IPS-11a (cell line): ENCODE measurements around the gene ZNF830.
"Not testable (repeated sequence)": the region's sequence is repeated elsewhere in the genome, so short reads cannot be mapped to it uniquely, and the experiment has no call there.

ENCODE experiments used
- H3K4me3 ChIP-seq: one replicate; pipeline ENCODE4 v1.5.1; 2013; ENCODE audit warnings: low read depth, low read length, control low read depth

ZNF830 gene

DNA sequence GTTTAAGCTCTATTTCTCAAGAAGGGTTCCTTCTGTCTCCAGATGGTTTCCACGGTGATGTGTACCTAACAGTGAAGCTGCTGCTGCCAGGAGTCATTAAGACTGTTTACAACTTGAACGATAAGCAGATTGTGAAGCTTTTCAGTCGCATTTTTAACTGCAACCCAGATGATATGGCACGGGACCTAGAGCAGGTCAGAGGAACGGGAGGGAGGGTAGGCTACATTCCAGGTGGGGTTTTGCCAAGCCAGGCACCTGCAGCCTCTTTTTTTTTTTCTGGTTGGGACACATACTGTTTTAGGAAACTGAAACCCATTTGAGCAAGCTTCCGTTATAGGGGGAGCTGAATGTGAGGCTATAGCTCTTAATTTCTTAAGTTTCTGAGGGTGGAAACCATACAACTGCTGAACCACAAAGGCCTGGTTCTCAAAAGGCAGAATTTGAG lies 29.6 kb downstream of the ZNF830 start:
- no peak overlapping the region for H3K4me3 ChIP-seq

DNA sequence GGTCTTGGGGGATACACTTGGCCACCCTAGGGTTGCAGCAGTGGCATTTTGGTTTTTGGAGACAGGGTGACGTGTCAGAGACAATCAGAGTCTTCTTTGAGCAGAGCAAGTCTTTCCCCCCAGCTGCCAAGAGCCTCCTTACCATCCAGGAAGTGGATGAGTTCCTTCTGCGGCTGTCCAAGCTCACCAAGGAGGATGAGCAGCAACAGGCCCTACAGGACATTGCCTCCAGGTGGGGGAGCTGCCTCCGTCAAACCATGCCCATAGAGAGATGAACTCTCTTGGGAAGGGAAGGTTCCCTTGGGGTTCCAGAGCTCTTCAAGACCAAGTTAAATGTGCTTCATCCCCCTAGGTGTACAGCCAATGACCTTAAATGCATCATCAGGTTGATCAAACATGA lies 30.3 kb downstream of the ZNF830 start:
- H3K4me3 ChIP-seq = no peak overlapping the region

DNA sequence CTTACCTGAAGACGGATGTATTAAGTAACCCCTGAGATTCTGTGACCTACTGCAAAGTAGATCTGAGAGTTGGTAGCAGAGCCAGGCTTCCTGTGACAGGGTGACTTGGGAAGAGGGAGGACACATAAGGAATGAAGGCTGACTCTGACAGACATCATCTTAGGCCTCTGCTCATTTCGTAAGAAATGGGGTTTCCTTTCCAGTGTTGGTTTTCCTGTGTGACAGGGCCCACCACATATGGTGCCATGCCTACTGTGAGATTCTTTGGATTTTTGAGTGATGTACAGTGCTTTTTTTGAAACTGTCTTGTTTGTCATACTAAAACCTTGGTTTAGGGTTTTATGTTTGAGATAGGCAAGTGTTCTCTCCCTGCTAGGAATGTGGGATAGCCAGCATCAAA lies 31.7 kb downstream of the ZNF830 start:
- no peak overlapping the region for H3K4me3 ChIP-seq

DNA sequence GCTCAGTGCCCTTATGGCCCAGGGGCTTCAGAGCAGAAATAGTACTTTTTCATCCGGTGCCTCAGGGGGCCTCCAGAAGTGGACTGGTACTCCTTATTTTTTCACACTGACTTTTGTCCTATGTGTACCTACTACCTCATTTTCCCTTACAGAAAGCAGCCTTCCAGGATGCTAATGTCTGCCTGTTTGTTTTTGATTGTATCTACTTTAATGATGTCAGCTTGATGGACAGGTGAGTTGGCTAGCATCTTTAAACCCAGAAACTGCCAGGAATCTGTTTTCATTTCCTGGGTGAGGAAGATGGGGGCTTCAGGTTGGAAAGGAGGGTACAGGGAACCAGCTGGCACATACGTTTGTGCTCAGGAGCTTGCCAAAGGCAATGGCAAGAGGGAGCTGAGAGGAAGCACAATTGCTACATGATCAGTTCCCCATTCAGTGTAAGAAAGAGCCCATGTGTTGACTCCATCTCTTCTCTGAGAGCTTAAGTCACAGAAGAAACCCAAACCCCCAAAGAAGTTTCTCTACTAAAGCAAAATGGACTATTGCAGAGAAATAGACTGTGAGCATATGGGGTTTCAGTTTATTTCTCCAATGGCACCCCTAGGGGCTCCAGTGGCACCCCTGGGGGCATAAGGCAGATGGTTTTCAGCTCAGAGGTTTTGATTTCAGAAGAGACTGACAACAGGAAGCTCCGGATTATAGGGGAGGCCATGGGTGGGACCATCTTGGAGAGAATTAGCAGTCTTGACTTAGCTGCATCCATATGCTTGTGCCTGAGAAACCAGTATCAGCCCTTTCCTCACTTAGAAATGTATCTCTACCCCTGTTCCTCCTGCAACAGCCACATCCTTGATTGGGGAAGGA lies 35.3 kb downstream of the ZNF830 start:
- H3K4me3 ChIP-seq = no peak overlapping the region

GRCh38 chr17:34997355-34997862 lies 36.1 kb downstream of the ZNF830 start:
- no peak overlapping the region for H3K4me3 ChIP-seq

DNA sequence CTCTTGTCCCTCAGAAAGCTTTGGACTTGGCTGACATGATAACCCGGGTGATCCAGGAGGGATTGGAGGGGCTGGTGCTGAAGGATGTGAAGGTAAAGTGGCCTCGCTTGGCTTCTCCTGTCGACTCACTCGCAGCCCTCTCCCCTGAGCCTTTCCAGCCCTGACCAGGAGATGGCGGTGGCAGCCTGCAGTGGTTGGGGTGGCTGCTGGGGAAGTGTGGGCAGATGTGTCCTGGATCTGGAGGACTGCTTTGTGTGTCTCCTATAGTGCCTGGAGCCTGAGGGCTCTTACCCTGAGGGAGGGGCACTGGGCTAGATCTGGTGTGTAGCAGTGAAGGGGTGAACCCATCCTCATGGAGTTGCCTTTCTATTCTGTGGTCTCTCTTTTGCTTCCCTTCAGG lies 36.9 kb downstream of the ZNF830 start:
- no peak overlapping the region for H3K4me3 ChIP-seq

DNA sequence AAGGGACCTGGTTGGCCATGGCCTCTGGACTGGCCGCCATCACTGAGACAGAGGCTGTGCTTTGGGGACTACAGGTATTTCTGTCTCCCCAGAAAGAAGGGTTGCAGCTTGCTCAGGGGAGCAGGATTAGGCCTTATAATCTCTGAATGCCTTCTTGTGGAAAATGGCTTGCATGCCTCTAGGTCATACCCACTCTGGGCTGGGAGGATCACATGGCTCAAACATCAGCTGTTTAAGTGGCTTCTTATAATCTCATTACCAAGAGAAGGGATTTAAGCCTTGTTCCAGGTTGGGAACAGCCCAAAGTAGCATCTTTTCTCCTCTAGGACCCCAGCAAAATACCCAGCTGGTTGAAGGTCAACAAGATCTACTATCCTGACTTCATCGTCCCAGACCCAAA lies 38.1 kb downstream of the ZNF830 start:
- H3K4me3 ChIP-seq = no peak overlapping the region

DNA sequence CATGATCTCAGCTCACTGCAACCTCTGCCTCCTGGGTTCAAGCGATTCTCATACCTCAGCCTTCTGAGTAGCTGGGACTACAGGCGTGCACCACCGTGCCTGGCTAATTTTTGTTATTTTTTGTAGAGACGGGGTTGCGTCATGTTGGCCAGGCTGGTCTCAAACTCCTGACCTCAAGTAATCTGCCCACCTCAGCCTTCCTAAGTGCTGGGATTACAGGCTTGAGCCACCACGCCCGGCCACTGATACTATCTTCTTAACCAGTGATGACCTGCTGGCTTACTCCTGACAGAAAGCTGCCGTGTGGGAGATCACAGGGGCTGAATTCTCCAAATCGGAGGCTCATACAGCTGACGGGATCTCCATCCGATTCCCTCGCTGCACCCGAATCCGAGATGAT lies 39.6 kb downstream of the ZNF830 start:
- H3K4me3 ChIP-seq = not testable (repeated sequence)

GRCh38 chr17:35001549-35001948 lies 40.2 kb downstream of the ZNF830 start:
- no peak overlapping the region for H3K4me3 ChIP-seq

DNA sequence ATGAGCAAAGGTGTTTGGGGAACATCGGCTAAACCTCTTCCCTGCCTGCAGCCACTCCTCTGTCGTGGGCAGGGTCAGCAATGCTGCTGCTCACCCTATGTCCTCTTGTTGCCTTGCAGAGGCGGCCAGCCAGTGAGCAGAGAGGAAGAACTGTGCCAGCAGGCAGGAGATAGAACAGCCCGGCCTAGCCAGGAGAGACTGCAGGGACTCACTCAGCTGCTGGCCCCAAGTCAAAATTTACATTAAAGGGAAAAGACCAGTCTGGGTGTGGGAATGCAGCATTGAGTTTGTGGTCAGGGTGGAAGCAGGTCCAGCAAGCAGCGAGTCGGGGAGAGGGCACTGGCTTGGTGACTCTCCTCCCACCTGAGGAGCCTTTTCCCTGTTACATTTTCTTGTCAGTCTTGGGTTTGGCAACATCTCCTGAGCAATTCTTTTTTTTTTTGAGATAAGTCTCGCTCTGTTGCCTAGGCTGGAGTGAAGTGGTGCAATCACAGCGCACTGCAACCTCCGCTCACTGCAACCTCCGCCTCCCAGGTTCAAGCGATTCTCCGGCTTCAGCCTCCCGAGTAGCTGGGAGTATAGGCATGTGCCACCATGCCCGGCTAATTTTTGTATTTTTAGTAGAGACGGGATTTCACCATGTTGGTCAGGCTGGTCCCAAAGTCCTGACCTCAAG lies 41.7 kb downstream of the ZNF830 start:
- no peak overlapping the region for H3K4me3 ChIP-seq

GRCh38 chr17:35003778-35004177 lies 42.4 kb downstream of the ZNF830 start:
- H3K4me3 ChIP-seq = no peak overlapping the region

GRCh38 chr17:35006345-35006744 lies 45.0 kb downstream of the ZNF830 start:
- no peak overlapping the region for H3K4me3 ChIP-seq

DNA sequence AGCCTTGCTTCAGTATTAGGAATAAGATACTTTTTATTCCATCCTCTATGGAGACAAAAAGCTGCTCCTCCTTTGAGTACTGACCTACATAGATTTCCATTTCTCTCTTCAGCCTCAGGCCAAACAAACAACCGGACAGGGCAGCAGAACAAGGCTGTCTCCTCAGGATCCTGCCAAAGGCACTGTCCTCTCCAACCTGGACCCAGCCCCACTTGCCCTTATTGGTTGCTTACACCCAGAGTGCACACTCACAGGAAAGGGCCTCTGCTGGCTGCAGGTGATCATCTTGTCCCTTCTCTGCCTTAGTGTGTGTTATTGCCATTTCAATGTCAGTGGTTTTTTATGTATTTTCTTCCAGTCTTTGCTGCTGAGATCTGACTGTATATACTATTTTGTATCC lies 45.6 kb downstream of the ZNF830 start:
- H3K4me3 ChIP-seq = no peak overlapping the region

DNA sequence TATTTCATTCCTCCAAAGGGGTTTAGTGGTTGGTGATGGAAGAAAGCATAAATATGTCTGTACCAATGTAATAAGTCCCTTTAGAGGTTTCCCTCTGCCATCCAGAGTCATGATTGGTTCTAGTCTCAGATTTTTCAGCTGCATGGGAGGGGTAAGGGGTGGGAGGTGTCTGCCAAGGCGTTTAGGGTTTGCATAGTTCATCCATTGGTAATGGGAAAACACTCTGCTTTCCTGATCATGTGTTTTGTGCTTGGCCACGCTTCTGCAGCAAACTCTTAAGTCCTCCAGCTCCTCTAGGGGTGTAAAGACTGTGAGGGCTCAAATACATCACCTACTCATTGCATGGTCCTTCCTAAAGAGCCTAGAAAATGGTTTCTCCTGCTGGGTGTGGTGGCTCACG lies 48.8 kb downstream of the ZNF830 start:
- no peak overlapping the region for H3K4me3 ChIP-seq

- no peak overlapping the region for H3K4me3 ChIP-seq
Observed at GRCh38 chr17:35011671-35012216, 50.4 kb downstream of the ZNF830 start.
